Endothelial cell of umbilical vein (primary cell): ENCODE results near the gene CELF5. TPM values are rescaled to one million over a fixed set of nuclear protein-coding genes. Genes with fewer than 3 reads are reported as not detected.

Experiments used
- BruUV-seq: library from RNA; stranded (reverse); fragments of 400-500 nt; replicated peaks from 2 replicates; lab custom pipeline; 2021; lab: Mats Ljungman, UMichigan
- CTCF ChIA-PET: fragments of 300-600, 350-600 bp; sonication (Branson Sonifier 250); formaldehyde crosslinking; loops from one replicate; lab custom pipeline; 2021; ENCODE audit warnings: antibody characterized with exemption, inconsistent platforms; lab: Charles Lee
- POLR2A ChIA-PET: fragments of 300-600, 350-600 bp; sonication (Branson Sonifier 250); formaldehyde crosslinking; loops from one replicate; lab custom pipeline; 2021; ENCODE audit warnings: antibody characterized with exemption, inconsistent platforms; lab: Charles Lee
- DNase-seq: peaks from one replicate; pipeline ENCODE4 v3.0.0-alpha.2; 2011; ENCODE audit warnings: low read depth, low spot score
- FAIRE-seq: peaks from 2 replicates; lab custom pipeline; 2011; peaks lifted over from hg19 to GRCh38; lab: Jason Lieb, UNC
- H2AFZ ChIP-seq: 2 replicates; pipeline ENCODE4 v1.6.0; 2012; ENCODE audit warnings: low read depth, low read length, control low read depth, inconsistent platforms
- H3K27ac ChIP-seq: 2 replicates; pipeline ENCODE4 v1.5.1; 2011; ENCODE audit warnings: low read depth, mild to moderate bottlenecking, control low read depth, low read length, moderate library complexity; ENCODE audit not compliant: insufficient read depth
- H3K27me3 ChIP-seq, 2 experiments: 2 replicates each; pipeline versions ENCODE4 v1.6.0 to v1.6.1; 2011; ENCODE audit warnings: low read length in 2 of 2, mixed read lengths in 1 of 2; ENCODE audit not compliant: control insufficient read depth in 2 of 2, insufficient read depth in 2 of 2
- H3K36me3 ChIP-seq, 2 experiments: 2 replicates in 1 of 2; 3 replicates in 1 of 2; pipeline ENCODE4 v1.5.1; 2011; ENCODE audit warnings: low read length in 2 of 2, mild to moderate bottlenecking in 1 of 2, moderate library complexity in 1 of 2; ENCODE audit not compliant: control insufficient read depth in 2 of 2, insufficient read depth in 2 of 2; ENCODE audit errors: extremely low read depth in 1 of 2
- H3K4me1 ChIP-seq: 3 replicates; pipeline ENCODE4 v1.5.1; 2011; ENCODE audit warnings: mild to moderate bottlenecking, low read length; ENCODE audit not compliant: control insufficient read depth, insufficient read depth; ENCODE audit errors: extremely low read depth
- H3K4me2 ChIP-seq: 2 replicates; pipeline ENCODE4 v1.6.1; 2011; ENCODE audit warnings: low read length, control low read depth, mixed read lengths; ENCODE audit not compliant: insufficient read depth
- H3K4me3 ChIP-seq, 3 experiments: fragments of 200-600 bp in 1 of 3; sonication (generic), shearing (Covaris generic) in 1 of 3; replicated peaks in 1 of 3; 2 replicates each; pipeline ENCODE4 v1.5.1; 2011 to 2016; ENCODE audit warnings: control low read depth in 3 of 3, low read length in 3 of 3, mild to moderate bottlenecking in 2 of 3, inconsistent platforms in 1 of 3, low read depth in 1 of 3, moderate library complexity in 1 of 3; ENCODE audit not compliant: insufficient read depth in 1 of 3
- H3K79me2 ChIP-seq: 2 replicates; pipeline ENCODE4 v1.6.0; 2012; ENCODE audit warnings: low read length, inconsistent platforms; ENCODE audit not compliant: control insufficient read depth, insufficient read depth
- H3K9ac ChIP-seq: replicated peaks from 2 replicates; pipeline ENCODE3; 2011; ENCODE audit warnings: low read length, control low read depth; ENCODE audit not compliant: insufficient read depth; ENCODE audit errors: extremely low read depth
- H3K9me1 ChIP-seq: replicated peaks from 3 replicates; pipeline ENCODE4 v1.6.0; 2011; ENCODE audit warnings: mild to moderate bottlenecking, low read length; ENCODE audit not compliant: control insufficient read depth, insufficient read depth; ENCODE audit errors: extremely low read depth
- H3K9me3 ChIP-seq: replicated peaks from 2 replicates; pipeline ENCODE4 v1.5.1; 2012; ENCODE audit warnings: low read length, inconsistent platforms; ENCODE audit not compliant: control insufficient read depth, insufficient read depth
- H4K20me1 ChIP-seq: replicated peaks from 2 replicates; pipeline ENCODE3; 2011; ENCODE audit warnings: mild to moderate bottlenecking, low read length; ENCODE audit not compliant: control insufficient read depth, insufficient read depth; ENCODE audit errors: extremely low read depth
- CTCF ChIP-seq, 2 donors: IDR thresholded peaks; 1 replicate in 1 of 2; 2 replicates in 1 of 2; pipeline ENCODE4 v1.5.1; 2011; ENCODE audit warnings: low read length in 2 of 2, mild to moderate bottlenecking in 2 of 2, moderate library complexity in 2 of 2, control low read depth in 1 of 2, inconsistent platforms in 1 of 2, low read depth in 1 of 2; ENCODE audit not compliant: insufficient read depth in 1 of 2; ENCODE audit errors: extremely low read depth in 1 of 2
- MAX ChIP-seq: IDR thresholded peaks from 2 replicates; pipeline ENCODE4 v1.6.1; 2011; ENCODE audit not compliant: insufficient read depth, insufficient read length
- dilution Hi-C: fragments of 300-500 bp; cut with MboI; formaldehyde crosslinking; loops from one replicate; pipeline ENCODE4 v1.15.0; 2019; ENCODE audit warnings: low sequenced_read_pairs; ENCODE audit not compliant: extremely low pct_ligation_motif_present
- intact Hi-C: fragments of 100-400 bp; cut with micrococcal nuclease; formaldehyde crosslinking; loops from one replicate; pipeline ENCODE4 v1.10.0; 2022
- polyA plus RNA-seq, 4 experiments: library from polyadenylated mRNA; depleted of rRNA in 3 of 4; stranded (reverse) in 3 of 4; unstranded in 1 of 4; fragments of >200 nt; gene quantifications; 2 replicates each; pipeline versions ENCODE4 v1.2.1 to v1.2.3, GENCODE V29; 2011 to 2012; ENCODE audit warnings: missing spikeins in 1 of 4
- total RNA-seq: library from RNA; stranded (reverse); gene quantifications from 2 replicates; pipeline ENCODE4 v1.2.3, GENCODE V29; 2021

Gene CELF5
- total and polyA plus RNA-seq, 2 donors (not counting 3 experiments of a cell fraction or from before 2014, with no cell fraction given): not detected

- H3K36me3 ChIP-seq: no peaks in the 10 kb centered on the region
- H3K79me2 ChIP-seq: no peaks in the 10 kb centered on the region
- no peaks in the 10 kb centered on the region for H3K9me1 ChIP-seq
- peak overlapping the region; percentile 57 for H3K4me2 ChIP-seq
- dilution Hi-C loops (no loop called here), intact Hi-C loops (no loop called here)
- TF ChIP-seq MAX (no peak), CTCF (IDR thresholded peaks at IDR 0.05; ENCODE audit: extremely low read depth in 1 of 2, insufficient read depth in 1 of 2, low read depth in 1 of 2, low read length in 2 of 2) (peak in 1 of 2 donors; percentile 49)
- no peaks in the 10 kb centered on the region for H3K9me3 ChIP-seq
- BruUV-seq: no TSS peak
- H4K20me1 ChIP-seq: no peaks in the 10 kb centered on the region
- ChIA-PET POLR2A (no interaction called here), CTCF (interaction anchor here (0.6 to 1.9 kb wide), 5 partner anchors 9 to 906 kb away, joined by 4 to 9 read pairs (median 4); no protein-coding TSS in a partner anchor)
- H3K27ac ChIP-seq: no peak overlapping the region
- FAIRE-seq (no peak), DNase-seq (no peak)
- H3K9ac ChIP-seq: no peak overlapping the region
- H3K4me1 ChIP-seq: no peaks in the 10 kb centered on the region
- H3K4me3 ChIP-seq: peak overlapping the region in 1 of 3 experiments; percentile 31
- H3K27me3 ChIP-seq: peaks cover 8 to 18% of the 10 kb centered on the region in 2 experiments
- peak overlapping the region; percentile 83 for H2AFZ ChIP-seq
These were observed 50.6 kb downstream of the CELF5 start for GRCh38 chr19:3274942-3275582.
